Heart left ventricle (tissue), 13 donors: ENCODE results near the gene CACNB4.

Source experiments
- CTCF ChIP-seq, 12 donors: fragments of 200-600 bp; sonication (generic) in 4 of 12; IDR thresholded peaks; one replicate each; pipeline versions ENCODE4 v1.5.0 to v1.8.0; 2018 to 2022; ENCODE audit warnings: antibody characterized with exemption in 12 of 12, mild to moderate bottlenecking in 5 of 12
- POLR2A ChIP-seq, 2 donors: fragments of 450-650 bp; IDR thresholded peaks; one replicate each; pipeline ENCODE4 v1.6.1; 2017; ENCODE audit warnings: antibody characterized with exemption in 2 of 2, mild to moderate bottlenecking in 2 of 2, moderate library complexity in 2 of 2
- donor health status: ischemic (EF 13 %, LVEDD 7.1; RV severe dilation, severe dysfunction).
- donor health status: DM: no; HTN: yes; CAD: no.
- donor health status: DM: no; HTN: no; CAD: no.
- donor health status: ischemic (EF 25% LVEDD 6.9; RV normal size, moderate dysfunction).
- donor health status: ischemic (EF 25% LVEDD 5.7; RV mildly dilated, moderate dysfunction).
- donor health status: ischemic (EF 35%, LVEDD 5.7; RV mildly dilated, moderate dysfunction).
- donor health status: nonischemic (EF 11% LVEDD 7.7; RV severe dilation, severe dysfunction).
- donor health status: DM: yes; HTN: yes; CAD: no.
- donor health status: PGD.
- donor health status: ischemic (EF 29% LVEDD 5.4; RV normal size, mild dysfunction).
- donor health status: nonischemic (EF 23%, LVEDD 6.1; RV moderate dilation, normal function).

- TF ChIP-seq CTCF (IDR thresholded peaks at IDR 0.05) (no peak), POLR2A (IDR thresholded peaks at IDR 0.05) (no peak)
Measured at GRCh38 chr2:151978709-151979108, 120.1 kb downstream of the CACNB4 start.
